HepG2 (cell line): ENCODE measurements around the gene DAPK1. TPM values are rescaled to one million over a fixed set of nuclear protein-coding genes. Genes with fewer than 3 reads are reported as not detected.
A peak's percentile ranks its signal among the peaks of the same experiment; 100 is the strongest.

Experiments used
- ELF3 ChIP-seq: IDR thresholded peaks from 2 replicates; pipeline ENCODE4 v1.6.1; 2016; ENCODE audit warnings: missing genetic modification reagents, missing compliant biosample characterization
- HMGXB3 ChIP-seq: sonication (generic); formaldehyde crosslinking; IDR thresholded peaks from 2 replicates; pipeline ENCODE4 v1.4.0; 2020; ENCODE audit warnings: missing genetic modification reagents, borderline replicate concordance
- JUNB ChIP-seq: sonication (generic); formaldehyde crosslinking; IDR thresholded peaks from 2 replicates; pipeline ENCODE4 v1.8.0; 2022; ENCODE audit warnings: missing genetic modification reagents, mild to moderate bottlenecking, borderline replicate concordance
- NFIB ChIP-seq: sonication (generic); formaldehyde crosslinking; IDR thresholded peaks from 2 replicates; pipeline ENCODE4 v1.9.0; 2021; ENCODE audit warnings: missing genetic modification reagents, mild to moderate bottlenecking, borderline replicate concordance
- PATZ1 ChIP-seq: sonication (generic); formaldehyde crosslinking; IDR thresholded peaks from 2 replicates; pipeline ENCODE4 v1.4.0; 2020; ENCODE audit warnings: missing genetic modification reagents
- SCMH1 ChIP-seq: sonication (generic); formaldehyde crosslinking; IDR thresholded peaks from 2 replicates; pipeline ENCODE4 v1.9.0; 2021; ENCODE audit warnings: missing genetic modification reagents, mild to moderate bottlenecking, borderline replicate concordance
- SIN3A ChIP-seq: IDR thresholded peaks from 2 replicates; pipeline ENCODE4 v1.6.1; 2011; ENCODE audit warnings: low read depth, mild to moderate bottlenecking, control low read depth, low read length, borderline replicate concordance
- TCF12 ChIP-seq, 2 experiments: fragments of 450-650 bp in 1 of 2; sonication (generic) in 1 of 2; formaldehyde crosslinking in 1 of 2; IDR thresholded peaks; 2 replicates each; pipeline versions ENCODE4 v1.6.1 to v1.8.0; 2017 to 2022; ENCODE audit warnings: antibody characterized with exemption in 1 of 2, mild to moderate bottlenecking in 1 of 2, missing genetic modification reagents in 1 of 2, moderate library complexity in 1 of 2
- TERF1 ChIP-seq: sonication (generic); formaldehyde crosslinking; IDR thresholded peaks from 2 replicates; pipeline ENCODE4 v1.8.0; 2022; ENCODE audit warnings: mild to moderate bottlenecking, missing genetic modification reagents, moderate library complexity
- YEATS2 ChIP-seq: sonication (generic); formaldehyde crosslinking; IDR thresholded peaks from 2 replicates; pipeline ENCODE4 v1.4.0; 2020; ENCODE audit warnings: missing genetic modification reagents, borderline replicate concordance
- ZNF251 ChIP-seq: sonication (generic); formaldehyde crosslinking; IDR thresholded peaks from 2 replicates; pipeline ENCODE4 v1.9.0; 2021; ENCODE audit warnings: mild to moderate bottlenecking, missing genetic modification reagents
- ZNF589 ChIP-seq: sonication (generic); formaldehyde crosslinking; conservative IDR thresholded peaks from 2 replicates; pipeline ENCODE4 v1.8.0; 2022; ENCODE audit warnings: mild to moderate bottlenecking, moderate library complexity, missing genetic modification reagents
- ZNF878 ChIP-seq: sonication (generic); formaldehyde crosslinking; IDR thresholded peaks from 2 replicates; pipeline ENCODE4 v1.8.1; 2023; ENCODE audit warnings: mild to moderate bottlenecking, missing genetic modification reagents, moderate library complexity
- polyA plus RNA-seq, 8 experiments: library from polyadenylated mRNA; depleted of rRNA in 3 of 8; stranded (reverse) in 7 of 8; unstranded in 1 of 8; fragments of >200 nt; fragmentation: Illumina TruSeq in 4 of 8; extraction: Trizol in 4 of 8; gene quantifications; 2 replicates each; pipeline versions ENCODE4 v1.2.1 to v1.2.3, GENCODE V29; 2011 to 2016; ENCODE audit warnings: low read depth in 4 of 8, missing spikeins in 1 of 8, mixed read lengths in 1 of 8; ENCODE audit not compliant: insufficient read depth in 1 of 8
- total RNA-seq, 5 experiments: library from RNA; depleted of rRNA; stranded (reverse); fragments of >200 nt; fragmentation: Illumina TruSeq; extraction: Trizol; gene quantifications; 2 replicates each; pipeline ENCODE4 v1.2.3, GENCODE V29; 2016; ENCODE audit warnings: low read depth in 1 of 5
- TF ChIP-seq, protein P1 (sequence below): IDR thresholded peaks from 2 replicates; pipeline ENCODE4 v1.6.1; 2016; ENCODE audit warnings: low read depth, borderline replicate concordance
- TF ChIP-seq, protein P2 (sequence below): sonication (generic); formaldehyde crosslinking; IDR thresholded peaks from 2 replicates; pipeline ENCODE4 v1.5.1; 2020; ENCODE audit warnings: missing genetic modification reagents, mild to moderate bottlenecking, borderline replicate concordance
- TF ChIP-seq, protein P3 (sequence below): IDR thresholded peaks from 2 replicates; pipeline ENCODE4 v1.6.1; 2016; ENCODE audit warnings: low read depth

The DAPK1 gene
- total and polyA plus RNA-seq, 2 of the 13 experiments (the other 11 are each of a cell fraction or from before 2014, with no cell fraction given) = 35.7 to 35.9 TPM

DNA sequence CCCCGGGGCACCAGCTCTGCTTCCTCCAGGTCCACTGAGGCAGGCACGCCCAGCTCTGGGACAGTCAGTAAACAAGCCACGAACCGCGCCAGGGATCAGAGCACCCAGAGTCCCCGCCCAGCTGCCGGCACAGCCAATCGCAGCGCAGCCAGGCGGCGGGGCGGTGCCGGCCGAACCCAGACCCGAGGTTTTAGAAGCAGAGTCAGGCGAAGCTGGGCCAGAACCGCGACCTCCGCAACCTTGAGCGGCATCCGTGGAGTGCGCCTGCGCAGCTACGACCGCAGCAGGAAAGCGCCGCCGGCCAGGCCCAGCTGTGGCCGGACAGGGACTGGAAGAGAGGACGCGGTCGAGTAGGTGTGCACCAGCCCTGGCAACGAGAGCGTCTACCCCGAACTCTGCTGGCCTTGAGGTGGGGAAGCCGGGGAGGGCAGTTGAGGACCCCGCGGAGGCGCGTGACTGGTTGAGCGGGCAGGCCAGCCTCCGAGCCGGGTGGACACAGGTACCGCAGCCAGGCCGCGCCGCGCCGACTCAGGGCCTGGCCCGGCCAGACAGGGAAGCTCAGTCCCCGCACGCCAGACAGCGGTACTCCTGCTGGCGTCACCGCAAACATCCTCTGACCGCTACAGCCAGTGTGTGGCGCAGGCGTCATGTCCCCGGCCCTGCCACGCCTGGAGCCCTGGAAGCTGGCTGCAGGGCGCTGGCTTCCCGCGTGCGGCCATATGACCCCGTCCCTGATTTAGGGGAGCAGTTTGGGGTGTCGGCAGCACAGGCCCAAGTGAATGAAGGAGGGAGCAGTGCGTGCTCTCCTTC, 228.4 kb downstream of the DAPK1 start, which contains the start of gene CTSL (continued):
- TF ChIP-seq TERF1 (peak; percentile 92), YEATS2 (peak; percentile 64; the same call in 1 of the 2 replicates), SCMH1 (CRISPR knock-in tag) (no peak), NFIB (no peak), ELF3 (CRISPR knock-in tag) (peak; percentile 62), HMGXB3 (0 out of 2 replicates have a peak, but pooled peaks have one; percentile 23), SIN3A (no peak; the same call in 1 of the 2 replicates), JUNB (CRISPR knock-in tag) (no peak), ZNF589 (CRISPR knock-in tag) (no peak), ZNF878 (CRISPR knock-in tag) (peak; percentile 76), ZNF251 (CRISPR knock-in tag) (no peak), TCF12 (IDR thresholded peaks at IDR 0.05) (no peak), TCF12 (CRISPR knock-in tag; IDR thresholded peaks at IDR 0.05) (no peak), PATZ1 (CRISPR knock-in tag) (no peak)
- TF ChIP-seq, protein P1, sequence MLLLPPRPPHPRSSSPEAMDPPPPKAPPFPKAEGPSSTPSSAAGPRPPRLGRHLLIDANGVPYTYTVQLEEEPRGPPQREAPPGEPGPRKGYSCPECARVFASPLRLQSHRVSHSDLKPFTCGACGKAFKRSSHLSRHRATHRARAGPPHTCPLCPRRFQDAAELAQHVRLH = no peak
- TF ChIP-seq, protein P2, sequence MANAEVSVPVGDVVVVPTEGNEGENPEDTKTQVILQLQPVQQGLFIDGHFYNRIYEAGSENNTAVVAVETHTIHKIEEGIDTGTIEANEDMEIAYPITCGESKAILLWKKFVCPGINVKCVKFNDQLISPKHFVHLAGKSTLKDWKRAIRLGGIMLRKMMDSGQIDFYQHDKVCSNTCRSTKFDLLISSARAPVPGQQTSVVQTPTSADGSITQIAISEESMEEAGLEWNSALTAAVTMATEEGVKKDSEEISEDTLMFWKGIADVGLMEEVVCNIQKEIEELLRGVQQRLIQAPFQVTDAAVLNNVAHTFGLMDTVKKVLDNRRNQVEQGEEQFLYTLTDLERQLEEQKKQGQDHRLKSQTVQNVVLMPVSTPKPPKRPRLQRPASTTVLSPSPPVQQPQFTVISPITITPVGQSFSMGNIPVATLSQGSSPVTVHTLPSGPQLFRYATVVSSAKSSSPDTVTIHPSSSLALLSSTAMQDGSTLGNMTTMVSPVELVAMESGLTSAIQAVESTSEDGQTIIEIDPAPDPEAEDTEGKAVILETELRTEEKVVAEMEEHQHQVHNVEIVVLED = peak; percentile 50; the same call in 1 of the 2 replicates
- TF ChIP-seq, protein P3, sequence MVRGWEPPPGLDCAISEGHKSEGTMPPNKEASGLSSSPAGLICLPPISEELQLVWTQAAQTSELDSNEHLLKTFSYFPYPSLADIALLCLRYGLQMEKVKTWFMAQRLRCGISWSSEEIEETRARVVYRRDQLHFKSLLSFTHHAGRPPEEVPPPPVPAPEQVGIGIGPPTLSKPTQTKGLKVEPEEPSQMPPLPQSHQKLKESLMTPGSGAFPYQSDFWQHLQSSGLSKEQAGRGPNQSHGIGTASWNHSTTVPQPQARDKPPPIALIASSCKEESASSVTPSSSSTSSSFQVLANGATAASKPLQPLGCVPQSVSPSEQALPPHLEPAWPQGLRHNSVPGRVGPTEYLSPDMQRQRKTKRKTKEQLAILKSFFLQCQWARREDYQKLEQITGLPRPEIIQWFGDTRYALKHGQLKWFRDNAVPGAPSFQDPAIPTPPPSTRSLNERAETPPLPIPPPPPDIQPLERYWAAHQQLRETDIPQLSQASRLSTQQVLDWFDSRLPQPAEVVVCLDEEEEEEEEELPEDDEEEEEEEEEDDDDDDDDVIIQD = no peak
